GM12878 (cell line): ENCODE measurements around the gene TMUB2.

Experiments
- CHD4 ChIP-seq: fragments of 200-600 bp; sonication (generic); IDR thresholded peaks from 2 replicates; pipeline ENCODE4 v1.6.1; 2016; ENCODE audit warnings: mild to moderate bottlenecking
- CREB1 ChIP-seq: IDR thresholded peaks from 2 replicates; pipeline ENCODE4 v1.6.1; 2012; ENCODE audit warnings: low read depth, mild to moderate bottlenecking, inconsistent platforms
- CREM ChIP-seq: IDR thresholded peaks from 2 replicates; pipeline ENCODE4 v1.6.1; 2014; ENCODE audit warnings: antibody characterized with exemption, low read depth
- EP300 ChIP-seq, 2 experiments: fragments of 150-350 bp in 1 of 2; IDR thresholded peaks; 2 replicates each; pipeline ENCODE4 v1.6.1; 2011 to 2012; ENCODE audit warnings: low read depth in 2 of 2, low read length in 2 of 2, borderline replicate concordance in 1 of 2, improper control_type of control experiment in 1 of 2, inconsistent platforms in 1 of 2; ENCODE audit not compliant: control insufficient read depth in 1 of 2
- IKZF1 ChIP-seq: fragments of 450-650 bp; conservative IDR thresholded peaks from 2 replicates; pipeline ENCODE4 v1.6.1; 2017; ENCODE audit warnings: antibody characterized with exemption, mild to moderate bottlenecking
- MXI1 ChIP-seq: fragments of 150-350 bp; IDR thresholded peaks from 2 replicates; pipeline ENCODE4 v1.6.1; 2011; ENCODE audit warnings: low read depth, mild to moderate bottlenecking, inconsistent platforms, low read length, improper control_type of control experiment
- REST ChIP-seq: IDR thresholded peaks from 2 replicates; pipeline ENCODE4 v1.6.1; 2012; ENCODE audit warnings: mild to moderate bottlenecking, low read depth, low read length
- YY1 ChIP-seq: IDR thresholded peaks from 2 replicates; pipeline ENCODE4 v1.6.1; 2011; ENCODE audit warnings: low read depth, mild to moderate bottlenecking, low read length

- TF ChIP-seq CHD4 (no peak), REST (no peak), YY1 (no peak), CREM (no peak), IKZF1 (no peak), CREB1 (no peak), EP300 (IDR thresholded peaks at IDR 0.05; ENCODE audit: borderline replicate concordance in 1 of 2, control insufficient read depth in 1 of 2, low read depth in 2 of 2, low read length in 2 of 2) (no peak), MXI1 (no peak)
Measured at GRCh38 chr17:44205962-44206824, 19.4 kb downstream of the TMUB2 start.
